ENCODE measurements around the gene MLYCD.

GRCh38 chr16:83966153-83966696 lies 67.3 kb downstream of the MLYCD start:
- TF ChIP-seq POLR2A (IDR thresholded peaks at IDR 0.05) (no peak), CTCF (IDR thresholded peaks at IDR 0.05) (no peak)

Data from right lobe of liver (tissue), 4 donors.